WTC11 (cell line): ENCODE results near the gene LSM12. TPM values are rescaled to one million over a fixed set of nuclear protein-coding genes. Genes with fewer than 3 reads are reported as not detected.
A peak's percentile ranks its signal among the peaks of the same experiment; 100 is the strongest.

ENCODE experiments used
- ATAC-seq: fragments of 200-7000 bp; cut with Tn5 transposase; 2 replicates; pipeline ENCODE4 v1.10.0; 2021; ENCODE audit warnings: mild to moderate bottlenecking, moderate library complexity
- CTCF ChIA-PET: fragments of 300-600 bp; sonication (Branson Sonifier 250); formaldehyde crosslinking; loops from one replicate; lab custom pipeline; 2021; ENCODE audit warnings: antibody characterized with exemption; lab: Charles Lee
- POLR2A ChIA-PET: fragments of 350-600 bp; sonication (Branson Sonifier 250); formaldehyde crosslinking; loops from one replicate; lab custom pipeline; 2021; ENCODE audit warnings: antibody characterized with exemption; lab: Charles Lee
- DNase-seq: peaks from one replicate; pipeline ENCODE4 v3.0.0; 2021; ENCODE audit warnings: low spot score
- H3K27ac Mint-ChIP-seq: 2 replicates; pipeline ENCODE4 v1.8.0; 2021; ENCODE audit warnings: mixed read lengths
- H3K27me3 Mint-ChIP-seq: 2 replicates; pipeline ENCODE4 v1.8.0; 2021; ENCODE audit warnings: low read depth, mild to moderate bottlenecking, moderate library complexity, mixed read lengths
- H3K36me3 Mint-ChIP-seq: 2 replicates; pipeline ENCODE4 v1.8.0; 2021; ENCODE audit warnings: mixed read lengths
- H3K4me1 Mint-ChIP-seq: 2 replicates; pipeline ENCODE4 v1.8.0; 2022; ENCODE audit warnings: mixed read lengths
- H3K4me3 Mint-ChIP-seq: 2 replicates; pipeline ENCODE4 v1.8.0; 2021; ENCODE audit warnings: mild to moderate bottlenecking, moderate library complexity, mixed read lengths
- H3K9me3 Mint-ChIP-seq: 2 replicates; pipeline ENCODE4 v1.8.0; 2021; ENCODE audit warnings: mixed read lengths
- ARID4B ChIP-seq: sonication (generic); formaldehyde crosslinking; IDR thresholded peaks from 2 replicates; pipeline ENCODE4 v1.8.0; 2023; ENCODE audit warnings: missing genetic modification reagents, mild to moderate bottlenecking, borderline replicate concordance
- CBFB ChIP-seq: sonication (generic); formaldehyde crosslinking; IDR thresholded peaks from 2 replicates; pipeline ENCODE4 v1.8.1; 2022; ENCODE audit warnings: mild to moderate bottlenecking, low read depth, missing genetic modification reagents
- CREB1 ChIP-seq: sonication (generic); formaldehyde crosslinking; IDR thresholded peaks from 2 replicates; pipeline ENCODE4 v1.8.0; 2023; ENCODE audit warnings: mild to moderate bottlenecking, missing genetic modification reagents
- CTCF ChIP-seq: fragments of 200-600 bp; IDR thresholded peaks from 2 replicates; pipeline ENCODE4 v1.8.0; 2022; ENCODE audit warnings: antibody characterized with exemption
- ELF4 ChIP-seq: sonication (generic); formaldehyde crosslinking; IDR thresholded peaks from 2 replicates; pipeline ENCODE4 v1.8.1; 2022; ENCODE audit warnings: low read depth, mild to moderate bottlenecking, moderate library complexity, missing genetic modification reagents
- ESRRA ChIP-seq: sonication (generic); formaldehyde crosslinking; IDR thresholded peaks from 2 replicates; pipeline ENCODE4 v1.8.1; 2022; ENCODE audit warnings: mild to moderate bottlenecking, missing genetic modification reagents, borderline replicate concordance
- ETV6 ChIP-seq: sonication (generic); formaldehyde crosslinking; IDR thresholded peaks from 2 replicates; pipeline ENCODE4 v1.8.1; 2022; ENCODE audit warnings: mild to moderate bottlenecking, missing genetic modification reagents
- FOXJ3 ChIP-seq: sonication (generic); formaldehyde crosslinking; IDR thresholded peaks from 2 replicates; pipeline ENCODE4 v1.9.0; 2021; ENCODE audit warnings: missing genetic modification reagents, mild to moderate bottlenecking, borderline replicate concordance
- FOXK1 ChIP-seq: sonication (generic); formaldehyde crosslinking; IDR thresholded peaks from 2 replicates; pipeline ENCODE4 v1.8.0; 2022; ENCODE audit warnings: mild to moderate bottlenecking, moderate library complexity, missing genetic modification reagents
- HMGA2 ChIP-seq: fragments of 250-450 bp; sonication (Bioruptor Pico); IDR thresholded peaks from 2 replicates; pipeline ENCODE4 v1.4.0; 2021; ENCODE audit warnings: mild to moderate bottlenecking, moderate library complexity
- IRF1 ChIP-seq: sonication (generic); formaldehyde crosslinking; IDR thresholded peaks from 2 replicates; pipeline ENCODE4 v1.8.0; 2023; ENCODE audit warnings: missing genetic modification reagents
- MAX ChIP-seq: sonication (generic); formaldehyde crosslinking; IDR thresholded peaks from 2 replicates; pipeline ENCODE4 v1.8.0; 2022; ENCODE audit warnings: mild to moderate bottlenecking, missing genetic modification reagents
- MXD4 ChIP-seq: fragments of 250-450 bp; sonication (Bioruptor Pico); IDR thresholded peaks from 2 replicates; pipeline ENCODE4 v1.8.0; 2021; ENCODE audit warnings: mild to moderate bottlenecking, moderate library complexity, borderline replicate concordance
- NFATC4 ChIP-seq: fragments of 250-450 bp; sonication (Bioruptor Pico); IDR thresholded peaks from 2 replicates; pipeline ENCODE4 v1.9.0; 2021; ENCODE audit warnings: mild to moderate bottlenecking
- PREB ChIP-seq: sonication (generic); formaldehyde crosslinking; IDR thresholded peaks from 2 replicates; pipeline ENCODE4 v1.8.1; 2022; ENCODE audit warnings: mild to moderate bottlenecking, missing genetic modification reagents, moderate library complexity, borderline replicate concordance
- PRRX2 ChIP-seq: fragments of 250-450 bp; sonication (Bioruptor Pico); IDR thresholded peaks from 2 replicates; pipeline ENCODE4 v1.8.0; 2021; ENCODE audit warnings: mild to moderate bottlenecking
- TEAD1 ChIP-seq: sonication (generic); formaldehyde crosslinking; IDR thresholded peaks from 2 replicates; pipeline ENCODE4 v1.8.0; 2022; ENCODE audit warnings: mild to moderate bottlenecking, missing genetic modification reagents
- ZMAT4 ChIP-seq: fragments of 250-450 bp; sonication (Bioruptor Pico); IDR thresholded peaks from 2 replicates; pipeline ENCODE4 v1.9.0; 2021; ENCODE audit warnings: mild to moderate bottlenecking
- ZNF121 ChIP-seq: sonication (generic); formaldehyde crosslinking; IDR thresholded peaks from 2 replicates; pipeline ENCODE4 v1.8.0; 2023; ENCODE audit warnings: missing genetic modification reagents
- ZNF425 ChIP-seq: fragments of 250-450 bp; sonication (Bioruptor Pico); conservative IDR thresholded peaks from 2 replicates; pipeline ENCODE4 v1.9.0; 2021; ENCODE audit warnings: mild to moderate bottlenecking
- ZNF512 ChIP-seq: sonication (generic); formaldehyde crosslinking; IDR thresholded peaks from 2 replicates; pipeline ENCODE4 v1.8.1; 2022; ENCODE audit warnings: missing genetic modification reagents, borderline replicate concordance
- ZNF671 ChIP-seq: fragments of 250-450 bp; sonication (Bioruptor Pico); IDR thresholded peaks from 2 replicates; pipeline ENCODE4 v1.8.0; 2021; ENCODE audit warnings: mild to moderate bottlenecking
- ZSCAN18 ChIP-seq: fragments of 250-450 bp; sonication (Bioruptor Pico); IDR thresholded peaks from 2 replicates; pipeline ENCODE4 v2.1.2; 2022; ENCODE audit warnings: mild to moderate bottlenecking, moderate library complexity
- total RNA-seq: library from RNA; stranded (reverse); gene quantifications from 3 replicates; pipeline ENCODE4 v1.2.3, GENCODE V29; 2021

The LSM12 gene
- total RNA-seq, 1 experiment from 2014 or later = 102 TPM

- Mint-ChIP-seq H3K36me3 (peaks cover 9% of the 10 kb centered on the region), H3K4me1 (no peaks in the 10 kb centered on the region), H3K27me3 (no peaks in the 10 kb centered on the region), H3K4me3 (no peak overlapping the region), H3K27ac (peak overlapping the region; percentile 84), H3K9me3 (no peaks in the 10 kb centered on the region)
- POLR2A ChIA-PET = no interaction called here
- ATAC-seq (no peak), DNase-seq (no peak)
- CTCF ChIA-PET = interaction anchor here (1.0 to 2.1 kb wide), 3 partner anchors 16 to 85 kb away, joined by 3 to 8 read pairs (median 4); no protein-coding TSS in a partner anchor
- no peak for TF ChIP-seq CREB1 (CRISPR knock-in tag)
- TF ChIP-seq ZNF512 (CRISPR knock-in tag) = no peak
- no peak for TF ChIP-seq ZNF671
- no peak for TF ChIP-seq TEAD1
- no peak for TF ChIP-seq PREB (CRISPR knock-in tag)
- no peak for TF ChIP-seq HMGA2 (CRISPR knock-in tag)
- TF ChIP-seq ETV6 = no peak
- no peak for TF ChIP-seq ELF4 (CRISPR knock-in tag)
- no peak for TF ChIP-seq ZMAT4 (CRISPR knock-in tag)
- TF ChIP-seq FOXK1 (CRISPR knock-in tag) = no peak
- TF ChIP-seq FOXJ3 = no peak
- TF ChIP-seq CTCF = no peak
- TF ChIP-seq MXD4 = no peak
- no peak for TF ChIP-seq CBFB
- TF ChIP-seq ARID4B = no peak
- TF ChIP-seq ESRRA (CRISPR knock-in tag) = no peak
These were observed 41.6 kb downstream of the LSM12 start for GRCh38 chr17:44024853-44025252.

- Mint-ChIP-seq H3K4me3 (no peak overlapping the region), H3K4me1 (no peaks in the 10 kb centered on the region), H3K36me3 (peaks cover 4% of the 10 kb centered on the region), H3K27me3 (no peaks in the 10 kb centered on the region), H3K27ac (no peak overlapping the region), H3K9me3 (no peaks in the 10 kb centered on the region)
- ATAC-seq (no peak), DNase-seq (no peak)
- ChIA-PET POLR2A (no interaction called here), CTCF (interaction anchor here (2.1 kb wide), 1 partner anchor 81 kb away, joined by 8 read pairs; no protein-coding TSS in a partner anchor)
- TF ChIP-seq ZNF121 = no peak
- TF ChIP-seq MAX = no peak
- no peak for TF ChIP-seq IRF1 (CRISPR knock-in tag)
- no peak for TF ChIP-seq ZSCAN18 (CRISPR knock-in tag)
- TF ChIP-seq TEAD1 = no peak
- no peak for TF ChIP-seq PRRX2 (CRISPR knock-in tag)
- TF ChIP-seq NFATC4 (CRISPR knock-in tag) = no peak
- no peak for TF ChIP-seq MXD4
- TF ChIP-seq ZNF425 (CRISPR knock-in tag) = no peak
These were observed 42.2 kb downstream of the LSM12 start for GRCh38 chr17:44024271-44024663.
